ENCODE data around the gene CRTC1.

CRTC1 gene

GRCh38 chr19:18662972-18663732, 20.3 kb upstream of the CRTC1 start:
- H2AFZ ChIP-seq (ENCODE audit: low read length): no peak overlapping the region
- no peak overlapping the region for H3K4me3 ChIP-seq (ENCODE audit: low read length)
- H3K79me2 ChIP-seq (ENCODE audit: low read length): no peaks in the 10 kb centered on the region
- H3K9ac ChIP-seq (ENCODE audit: low read length): no peak overlapping the region
- no peaks in the 10 kb centered on the region for H3F3A ChIP-seq (ENCODE audit: insufficient read depth, low read length)
- H3K27ac ChIP-seq (ENCODE audit: low read length): no peak overlapping the region
- H3K4me1 ChIP-seq (ENCODE audit: low read length): no peaks in the 10 kb centered on the region
- no peaks in the 10 kb centered on the region; the same call in 1 of the 2 replicates for H3K36me3 ChIP-seq (replicated peaks; ENCODE audit: insufficient read depth, low read length)
- H3K4me2 ChIP-seq (ENCODE audit: low read depth, low read length): no peak overlapping the region
- TF ChIP-seq EZH2phosphoT487 (IDR thresholded peaks at IDR 0.05; ENCODE audit: low read length): no peak
- TF ChIP-seq EZH2 (optimal IDR thresholded peaks at IDR 0.05; ENCODE audit: low read depth, low read length): no peak
- TF ChIP-seq CTCF (IDR thresholded peaks at IDR 0.05; ENCODE audit: low read length): no peak
- no peaks in the 10 kb centered on the region for H4K20me1 ChIP-seq (ENCODE audit: insufficient read depth, low read length)
- H3K9me3 ChIP-seq (replicated peaks; ENCODE audit: insufficient read depth, low read length): no peaks in the 10 kb centered on the region
- H3K9me2 ChIP-seq (replicated peaks; ENCODE audit: insufficient read depth, low read length): no peaks in the 10 kb centered on the region
- no peak for DNase-seq
- no peaks in the 10 kb centered on the region for H3K27me3 ChIP-seq (replicated peaks; ENCODE audit: insufficient read depth, low read length)

- Histone ChIP-seq H2AFZ (ENCODE audit: low read length) (no peak overlapping the region), H3K9me3 (replicated peaks; ENCODE audit: insufficient read depth, low read length) (no peaks in the 10 kb centered on the region), H3K4me3 (ENCODE audit: low read length) (no peak overlapping the region), H3K79me2 (ENCODE audit: low read length) (no peaks in the 10 kb centered on the region), H3K36me3 (replicated peaks; ENCODE audit: insufficient read depth, low read length) (no peaks in the 10 kb centered on the region; the same call in 1 of the 2 replicates), H3K27me3 (replicated peaks; ENCODE audit: insufficient read depth, low read length) (no peaks in the 10 kb centered on the region), H3K9me2 (replicated peaks; ENCODE audit: insufficient read depth, low read length) (no peaks in the 10 kb centered on the region), H4K20me1 (ENCODE audit: insufficient read depth, low read length) (no peaks in the 10 kb centered on the region), H3K9ac (ENCODE audit: low read length) (no peak overlapping the region), H3K4me2 (ENCODE audit: low read depth, low read length) (no peak overlapping the region), H3K27ac (ENCODE audit: low read length) (no peak overlapping the region), H3K4me1 (ENCODE audit: low read length) (no peaks in the 10 kb centered on the region), H3F3A (ENCODE audit: insufficient read depth, low read length) (no peaks in the 10 kb centered on the region)
- no peak for DNase-seq
- TF ChIP-seq EZH2phosphoT487 (IDR thresholded peaks at IDR 0.05; ENCODE audit: low read length) (no peak), EZH2 (optimal IDR thresholded peaks at IDR 0.05; ENCODE audit: low read depth, low read length) (no peak), CTCF (IDR thresholded peaks at IDR 0.05; ENCODE audit: low read length) (no peak)
Observed at GRCh38 chr19:18663940-18664530, 19.4 kb upstream of the CRTC1 start.

GRCh38 chr19:18665771-18666202, 17.7 kb upstream of the CRTC1 start:
- Histone ChIP-seq H3K36me3 (replicated peaks; ENCODE audit: insufficient read depth, low read length) (no peaks in the 10 kb centered on the region; the same call in 1 of the 2 replicates), H4K20me1 (ENCODE audit: insufficient read depth, low read length) (no peaks in the 10 kb centered on the region), H3K4me3 (ENCODE audit: low read length) (no peak overlapping the region), H3K27me3 (replicated peaks; ENCODE audit: insufficient read depth, low read length) (no peaks in the 10 kb centered on the region), H3K79me2 (ENCODE audit: low read length) (no peaks in the 10 kb centered on the region), H3K4me1 (ENCODE audit: low read length) (no peaks in the 10 kb centered on the region), H3F3A (ENCODE audit: insufficient read depth, low read length) (no peaks in the 10 kb centered on the region), H3K4me2 (ENCODE audit: low read depth, low read length) (no peak overlapping the region), H3K9me2 (replicated peaks; ENCODE audit: insufficient read depth, low read length) (no peaks in the 10 kb centered on the region), H3K9ac (ENCODE audit: low read length) (no peak overlapping the region), H2AFZ (ENCODE audit: low read length) (no peak overlapping the region), H3K27ac (ENCODE audit: low read length) (no peak overlapping the region), H3K9me3 (replicated peaks; ENCODE audit: insufficient read depth, low read length) (no peaks in the 10 kb centered on the region)
- TF ChIP-seq EZH2phosphoT487 (IDR thresholded peaks at IDR 0.05; ENCODE audit: low read length) (no peak), CTCF (IDR thresholded peaks at IDR 0.05; ENCODE audit: low read length) (no peak), EZH2 (optimal IDR thresholded peaks at IDR 0.05; ENCODE audit: low read depth, low read length) (no peak)
- DNase-seq: no peak

All from MM.1S (cell line).